ENCODE measurements around the gene RPAIN. TPM values are rescaled to one million over a fixed set of nuclear protein-coding genes. Genes with fewer than 3 reads are reported as not detected.
A peak's percentile ranks its signal among the peaks of the same experiment; 100 is the strongest.

The RPAIN gene
- total RNA-seq, 6 experiments from 2014 or later: 11.5 to 21.4 (median 14.8) TPM

GRCh38 chr17:5444209-5444608, 24.2 kb downstream of the RPAIN start:
- Histone ChIP-seq H3K27ac (no peak overlapping the region), H3K27me3 (no peaks in the 10 kb centered on the region), H3K36me3 (peaks cover 0 to 53% (median 12%) of the 10 kb centered on the region in 4 donors), H3K4me3 (no peak overlapping the region), H3K9me3 (no peaks in the 10 kb centered on the region), H3K4me1 (peaks cover 0 to 4% (median 0%) of the 10 kb centered on the region in 4 donors)
- TF ChIP-seq, protein P1, sequence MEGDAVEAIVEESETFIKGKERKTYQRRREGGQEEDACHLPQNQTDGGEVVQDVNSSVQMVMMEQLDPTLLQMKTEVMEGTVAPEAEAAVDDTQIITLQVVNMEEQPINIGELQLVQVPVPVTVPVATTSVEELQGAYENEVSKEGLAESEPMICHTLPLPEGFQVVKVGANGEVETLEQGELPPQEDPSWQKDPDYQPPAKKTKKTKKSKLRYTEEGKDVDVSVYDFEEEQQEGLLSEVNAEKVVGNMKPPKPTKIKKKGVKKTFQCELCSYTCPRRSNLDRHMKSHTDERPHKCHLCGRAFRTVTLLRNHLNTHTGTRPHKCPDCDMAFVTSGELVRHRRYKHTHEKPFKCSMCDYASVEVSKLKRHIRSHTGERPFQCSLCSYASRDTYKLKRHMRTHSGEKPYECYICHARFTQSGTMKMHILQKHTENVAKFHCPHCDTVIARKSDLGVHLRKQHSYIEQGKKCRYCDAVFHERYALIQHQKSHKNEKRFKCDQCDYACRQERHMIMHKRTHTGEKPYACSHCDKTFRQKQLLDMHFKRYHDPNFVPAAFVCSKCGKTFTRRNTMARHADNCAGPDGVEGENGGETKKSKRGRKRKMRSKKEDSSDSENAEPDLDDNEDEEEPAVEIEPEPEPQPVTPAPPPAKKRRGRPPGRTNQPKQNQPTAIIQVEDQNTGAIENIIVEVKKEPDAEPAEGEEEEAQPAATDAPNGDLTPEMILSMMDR (IDR thresholded peaks at IDR 0.05): no peak
- TF ChIP-seq POLR2A (IDR thresholded peaks at IDR 0.05): no peak
- 99% methylated on average over 13 of the region's 22 CpGs for WGBS (ENCODE audit: insufficient coverage, low coverage, low lambda C conversion rate, missing lambda C conversion rate)
- DNase-seq (no peak), ATAC-seq (no peak)
- intact Hi-C loops (cut with DNase I): no loop called here

- intact Hi-C loops (cut with DNase I): no loop called here
- 85% methylated on average over 5 of the region's 8 CpGs for WGBS (ENCODE audit: insufficient coverage, low coverage, low lambda C conversion rate, missing lambda C conversion rate)
Measured at GRCh38 chr17:5446786-5447185, 26.8 kb downstream of the RPAIN start.

GRCh38 chr17:5464717-5465507, 44.9 kb downstream of the RPAIN start:
- DNase-seq (no peak), ATAC-seq (peak; percentile 8 to 50 (median 15))
- Histone ChIP-seq H3K36me3 (peaks cover 0 to 9% (median 1%) of the 10 kb centered on the region in 4 donors), H3K9me3 (no peaks in the 10 kb centered on the region), H3K27me3 (no peaks in the 10 kb centered on the region), H3K4me1 (peaks cover 0 to 36% (median 17%) of the 10 kb centered on the region in 4 donors), H3K4me3 (no peak overlapping the region), H3K27ac (peak overlapping the region in 1 of 3 donors; percentile 33)
- no peak for TF ChIP-seq POLR2A (IDR thresholded peaks at IDR 0.05)
- TF ChIP-seq, protein P1 (IDR thresholded peaks at IDR 0.05): no peak
- intact Hi-C loops (cut with DNase I): no loop called here
- 66% methylated on average over 10 of the region's 10 CpGs for WGBS (ENCODE audit: insufficient coverage, low coverage, low lambda C conversion rate, missing lambda C conversion rate)

More at GRCh38 chr17:5446786-5447185, 26.8 kb downstream of the RPAIN start:
- H3K9me3 ChIP-seq: no peaks in the 10 kb centered on the region
- ATAC-seq (no peak), DNase-seq (no peak)
- H3K27ac ChIP-seq: no peak overlapping the region
- H3K4me3 ChIP-seq: no peak overlapping the region
- H3K4me1 ChIP-seq: no peaks in the 10 kb centered on the region
- TF ChIP-seq POLR2A (IDR thresholded peaks at IDR 0.05): no peak
- TF ChIP-seq, protein P1 (IDR thresholded peaks at IDR 0.05): no peak
- H3K36me3 ChIP-seq: peaks cover 0 to 69% (median 18%) of the 10 kb centered on the region in 4 donors
- H3K27me3 ChIP-seq: no peaks in the 10 kb centered on the region

DNA sequence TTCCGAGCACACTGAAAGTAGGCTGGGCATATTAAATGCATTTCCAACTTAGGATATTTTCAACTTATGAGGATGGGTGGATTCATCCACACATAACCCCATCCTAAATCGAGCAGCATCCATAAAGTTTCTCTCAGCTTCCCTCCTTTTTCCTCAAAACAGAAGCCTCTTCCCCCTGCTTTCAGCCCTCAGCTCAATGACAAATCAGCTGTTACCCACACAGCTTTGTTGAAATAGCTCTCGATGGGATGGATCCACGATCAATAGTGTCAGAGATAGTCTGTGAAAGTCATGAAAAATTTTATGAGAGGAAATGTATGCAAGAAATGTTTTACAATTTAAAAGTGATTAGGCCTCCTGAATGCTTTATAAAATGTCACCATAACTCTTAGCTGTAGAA, 46.3 kb downstream of the RPAIN start:
- Histone ChIP-seq H3K4me1 (peaks cover 0 to 36% (median 17%) of the 10 kb centered on the region in 4 donors), H3K27ac (no peak overlapping the region), H3K36me3 (peaks cover 0 to 5% (median 0%) of the 10 kb centered on the region in 4 donors), H3K9me3 (no peaks in the 10 kb centered on the region), H3K27me3 (no peaks in the 10 kb centered on the region), H3K4me3 (no peak overlapping the region)
- no peak for ATAC-seq
- no peak for DNase-seq
- WGBS (ENCODE audit: insufficient coverage, low coverage, low lambda C conversion rate, missing lambda C conversion rate): 54% methylated on average over 4 of the region's 4 CpGs
- intact Hi-C loops (cut with DNase I): no loop called here
- TF ChIP-seq, protein P1 (IDR thresholded peaks at IDR 0.05): no peak
- no peak for TF ChIP-seq POLR2A (IDR thresholded peaks at IDR 0.05)
